Vagina (tissue), 2 donors: ENCODE data around the gene RFTN1. TPM values are rescaled to one million over a fixed set of nuclear protein-coding genes. Genes with fewer than 3 reads are reported as not detected.

ENCODE experiments used
- DNase-seq, 2 donors: peaks; one replicate each; pipeline ENCODE4 v3.0.0-alpha.2; 2017; ENCODE audit errors: extremely low spot score in 2 of 2
- H3K27ac ChIP-seq: fragments of 200-600 bp; sonication (generic); one replicate; pipeline ENCODE4 v1.5.1; 2019
- H3K27me3 ChIP-seq: fragments of 200-600 bp; sonication (generic); one replicate; pipeline ENCODE4 v1.5.1; 2019
- H3K36me3 ChIP-seq, 2 donors: fragments of 200-600 bp; sonication (generic); one replicate each; pipeline ENCODE4 v1.5.1; 2017 to 2019
- H3K4me1 ChIP-seq: fragments of 200-600 bp; sonication (generic); one replicate; pipeline ENCODE4 v1.5.1; 2019
- H3K4me3 ChIP-seq, 2 donors: fragments of 200-600 bp; sonication (generic); 1 replicate in 1 of 2; 2 replicates in 1 of 2; pipeline ENCODE4 v1.5.1; 2016 to 2019
- H3K9me3 ChIP-seq: fragments of 200-600 bp; sonication (generic); one replicate; pipeline ENCODE4 v1.5.1; 2019
- CTCF ChIP-seq, 3 experiments: fragments of 450-650 bp in 2 of 3; fragments of 200-600 bp in 1 of 3; sonication (generic) in 1 of 3; IDR thresholded peaks; one replicate each; pipeline ENCODE4 v1.5.1; 2017 to 2019; ENCODE audit warnings: antibody characterized with exemption in 3 of 3, mild to moderate bottlenecking in 2 of 3, moderate library complexity in 2 of 3
- POLR2A ChIP-seq, 2 donors: fragments of 450-650 bp; IDR thresholded peaks; one replicate each; pipeline ENCODE4 v1.6.1; 2017; ENCODE audit warnings: antibody characterized with exemption in 2 of 2, mild to moderate bottlenecking in 2 of 2, moderate library complexity in 2 of 2
- POLR2AphosphoS5 ChIP-seq, 2 donors: sonication (generic); formaldehyde crosslinking; IDR thresholded peaks; one replicate each; pipeline ENCODE4 v1.9.0; 2017; ENCODE audit warnings: antibody characterized with exemption in 2 of 2, mild to moderate bottlenecking in 2 of 2, low read depth in 1 of 2; ENCODE audit not compliant: insufficient read depth in 1 of 2
- intact Hi-C: fragments of 100-400 bp; cut with DNase I; formaldehyde crosslinking; loops from one replicate; pipeline ENCODE4 v1.15.1; 2023
- total RNA-seq: library from RNA; depleted of rRNA; stranded (reverse); fragments of >200 nt; gene quantifications from one replicate; pipeline ENCODE4 v1.2.3, GENCODE V29; 2016

Gene RFTN1
- total RNA-seq, 1 donor from 2014 or later: 47.4 TPM

GRCh38 chr3:16390581-16390980, 122.9 kb downstream of the RFTN1 start:
- TF ChIP-seq POLR2A (IDR thresholded peaks at IDR 0.05) (no peak), CTCF (IDR thresholded peaks at IDR 0.05) (no peak), POLR2AphosphoS5 (IDR thresholded peaks at IDR 0.05; ENCODE audit: insufficient read depth in 1 of 2, low read depth in 1 of 2) (no peak)
- H3K9me3 ChIP-seq: no peaks in the 10 kb centered on the region
- intact Hi-C loops: loop anchor here (10.0 kb wide), 1 partner anchor 124 kb away; the partner anchor contains the start of gene RFTN1
- H3K27me3 ChIP-seq: no peaks in the 10 kb centered on the region
- no peaks in the 10 kb centered on the region for H3K36me3 ChIP-seq
- no peak for DNase-seq
- no peak overlapping the region for H3K27ac ChIP-seq
- H3K4me3 ChIP-seq: no peak overlapping the region
- peaks cover 44% of the 10 kb centered on the region for H3K4me1 ChIP-seq

- H3K4me1 ChIP-seq: peaks cover 44% of the 10 kb centered on the region
- peak overlapping the region; percentile 51 for H3K27ac ChIP-seq
- no peak for DNase-seq
- no peaks in the 10 kb centered on the region for H3K27me3 ChIP-seq
- intact Hi-C loops: no loop called here
- H3K9me3 ChIP-seq: no peaks in the 10 kb centered on the region
- H3K4me3 ChIP-seq: no peak overlapping the region
- TF ChIP-seq POLR2A (IDR thresholded peaks at IDR 0.05) (no peak), POLR2AphosphoS5 (IDR thresholded peaks at IDR 0.05; ENCODE audit: insufficient read depth in 1 of 2, low read depth in 1 of 2) (peak; percentile 49 to 58), CTCF (IDR thresholded peaks at IDR 0.05) (no peak)
- no peaks in the 10 kb centered on the region for H3K36me3 ChIP-seq
These were observed 124.6 kb downstream of the RFTN1 start for GRCh38 chr3:16388850-16389441.

- no peaks in the 10 kb centered on the region for H3K36me3 ChIP-seq
- TF ChIP-seq POLR2A (IDR thresholded peaks at IDR 0.05) (no peak), CTCF (IDR thresholded peaks at IDR 0.05) (no peak), POLR2AphosphoS5 (IDR thresholded peaks at IDR 0.05; ENCODE audit: insufficient read depth in 1 of 2, low read depth in 1 of 2) (no peak)
- H3K9me3 ChIP-seq: no peaks in the 10 kb centered on the region
- H3K4me1 ChIP-seq: peaks cover 34% of the 10 kb centered on the region
- H3K27ac ChIP-seq: no peak overlapping the region
- no peaks in the 10 kb centered on the region for H3K27me3 ChIP-seq
- intact Hi-C loops: no loop called here
- H3K4me3 ChIP-seq: no peak overlapping the region
- no peak for DNase-seq
These were observed 126.9 kb downstream of the RFTN1 start for GRCh38 chr3:16386561-16386960.

- H3K27me3 ChIP-seq: no peaks in the 10 kb centered on the region
- no peak overlapping the region for H3K27ac ChIP-seq
- no peaks in the 10 kb centered on the region for H3K36me3 ChIP-seq
- no peak overlapping the region for H3K4me3 ChIP-seq
- no peak for DNase-seq
- intact Hi-C loops: no loop called here
- TF ChIP-seq POLR2A (IDR thresholded peaks at IDR 0.05) (no peak), POLR2AphosphoS5 (IDR thresholded peaks at IDR 0.05; ENCODE audit: insufficient read depth in 1 of 2, low read depth in 1 of 2) (no peak), CTCF (IDR thresholded peaks at IDR 0.05) (no peak)
- H3K9me3 ChIP-seq: no peaks in the 10 kb centered on the region
- peaks cover 24% of the 10 kb centered on the region for H3K4me1 ChIP-seq
These were observed 128.3 kb downstream of the RFTN1 start for GRCh38 chr3:16385151-16385550.

- no peak overlapping the region for H3K27ac ChIP-seq
- H3K36me3 ChIP-seq: no peaks in the 10 kb centered on the region
- no peak for DNase-seq
- H3K9me3 ChIP-seq: no peaks in the 10 kb centered on the region
- no peaks in the 10 kb centered on the region for H3K27me3 ChIP-seq
- H3K4me1 ChIP-seq: peaks cover 18% of the 10 kb centered on the region
- TF ChIP-seq CTCF (IDR thresholded peaks at IDR 0.05) (no peak), POLR2A (IDR thresholded peaks at IDR 0.05) (no peak), POLR2AphosphoS5 (IDR thresholded peaks at IDR 0.05; ENCODE audit: insufficient read depth in 1 of 2, low read depth in 1 of 2) (no peak)
- no peak overlapping the region for H3K4me3 ChIP-seq
- intact Hi-C loops: no loop called here
These were observed 129.6 kb downstream of the RFTN1 start for GRCh38 chr3:16383864-16384263.
